Large intestine (tissue), 3 donors: ENCODE results near the gene LIPE. TPM values are rescaled to one million over a fixed set of nuclear protein-coding genes. Genes with fewer than 3 reads are reported as not detected.

Source experiments
- DNase-seq, 2 donors: peaks; one replicate each; pipeline versions ENCODE4 v3.0.0 to v3.0.0-alpha.2; 2013
- H3K27ac ChIP-seq: one replicate; pipeline ENCODE4 v1.5.1; 2013; ENCODE audit warnings: low read length
- H3K27me3 ChIP-seq: 2 replicates; pipeline ENCODE4 v1.6.1; 2013; ENCODE audit warnings: low read length; ENCODE audit not compliant: control insufficient read depth, insufficient read depth
- H3K36me3 ChIP-seq: 2 replicates; pipeline ENCODE4 v1.6.1; 2013; ENCODE audit warnings: low read length; ENCODE audit not compliant: control insufficient read depth, insufficient read depth
- H3K4me1 ChIP-seq: one replicate; pipeline ENCODE4 v1.6.1; 2013; ENCODE audit warnings: low read length; ENCODE audit not compliant: control insufficient read depth, insufficient read depth
- H3K4me3 ChIP-seq: one replicate; pipeline ENCODE4 v1.5.1; 2013; ENCODE audit warnings: low read length
- H3K9me3 ChIP-seq: one replicate; pipeline ENCODE4 v1.6.1; 2013; ENCODE audit warnings: mild to moderate bottlenecking, low read depth, low read length, moderate library complexity; ENCODE audit not compliant: control insufficient read depth
- WGBS: methylation state at CpG from one replicate; pipeline ENCODE4 v1.1.5; 2013; ENCODE audit warnings: low lambda C conversion rate; ENCODE audit not compliant: insufficient coverage; 5-methylcytosine and 5-hydroxymethylcytosine counted together
- polyA plus RNA-seq: library from polyadenylated mRNA; unstranded; fragments of 120-200 nt; gene quantifications from one replicate; pipeline ENCODE4 v1.2.1, GENCODE V29; 2013

LIPE gene
- polyA plus RNA-seq, 1 donor = 13.9 TPM

DNA sequence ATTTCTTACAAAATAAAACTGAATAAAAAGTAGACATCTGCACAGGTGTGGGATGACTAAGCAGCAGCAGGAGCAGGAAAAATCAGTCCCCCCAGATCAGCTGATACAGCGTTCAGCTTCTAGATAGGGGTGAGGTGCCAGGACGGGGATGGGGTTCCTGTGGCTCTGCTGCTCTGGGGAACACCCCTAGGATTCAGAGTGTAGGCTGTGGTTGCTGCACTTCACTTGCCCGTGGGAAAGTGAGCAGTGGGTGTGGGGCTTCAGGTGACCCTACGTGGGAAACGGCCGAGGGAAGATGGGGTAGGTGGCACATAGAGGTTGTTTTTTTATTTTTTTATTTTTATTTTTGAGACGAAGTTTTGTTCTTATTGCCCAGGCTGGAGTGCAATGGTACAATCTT lies 18.8 kb upstream of the LIPE start:
- Histone ChIP-seq H3K36me3 (no peaks in the 10 kb centered on the region), H3K4me1 (peaks cover 41% of the 10 kb centered on the region), H3K27ac (no peak overlapping the region), H3K27me3 (no peaks in the 10 kb centered on the region), H3K9me3 (no peaks in the 10 kb centered on the region), H3K4me3 (no peak overlapping the region)
- no peak for DNase-seq
- 100% methylated on average over 1 of the region's 7 CpGs for WGBS

DNA sequence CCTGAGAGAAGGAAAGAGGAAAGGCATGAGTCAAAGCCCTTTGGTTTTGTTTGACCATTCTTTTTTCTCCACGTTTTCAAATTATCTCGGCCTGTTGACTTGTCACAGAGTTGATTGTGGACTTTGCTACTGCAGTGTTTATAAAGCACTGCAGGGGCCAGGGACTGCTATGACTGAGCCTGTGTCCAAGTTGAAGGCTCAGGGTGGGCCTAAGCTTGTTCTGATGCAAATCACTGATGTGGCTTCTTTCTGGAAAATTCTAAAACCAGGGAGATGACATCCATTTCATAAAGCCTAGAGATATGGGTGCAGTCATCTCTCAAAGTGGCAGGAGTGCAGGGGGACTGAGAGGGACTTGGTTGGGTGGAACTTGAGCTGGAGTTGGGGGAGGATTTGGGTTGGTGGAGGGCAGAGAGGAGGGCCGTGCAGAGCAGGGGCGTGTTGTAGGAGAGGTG lies 16.8 kb upstream of the LIPE start:
- H3K27ac ChIP-seq = peak overlapping the region; percentile 78
- H3K4me1 ChIP-seq = peaks cover 34% of the 10 kb centered on the region
- H3K36me3 ChIP-seq = no peaks in the 10 kb centered on the region
- no peaks in the 10 kb centered on the region for H3K9me3 ChIP-seq
- H3K4me3 ChIP-seq = no peak overlapping the region
- WGBS = no CpG with 5 or more reads among the region's 4 CpGs
- no peaks in the 10 kb centered on the region for H3K27me3 ChIP-seq
- DNase-seq = peak; percentile 61 to 80

DNA sequence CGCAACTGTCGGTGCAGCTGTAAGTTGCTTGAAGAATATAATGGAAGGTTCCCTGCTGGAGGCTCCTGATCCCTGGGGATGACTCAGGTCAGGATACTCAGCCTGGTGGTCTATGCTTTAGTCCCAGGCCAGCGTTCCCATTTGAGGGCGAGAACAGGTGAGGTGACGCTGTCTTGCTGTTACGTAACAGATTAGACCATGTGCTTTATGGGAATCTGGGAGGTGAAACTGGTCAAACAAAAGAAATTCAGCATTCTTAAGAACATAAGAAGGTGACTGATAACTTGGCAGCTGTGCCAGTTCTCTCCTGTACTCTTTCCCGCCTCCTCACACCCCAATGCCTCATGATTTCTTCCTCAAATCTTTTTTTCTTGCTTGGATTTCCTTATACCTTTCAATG lies 15.6 kb upstream of the LIPE start, which contains the start of gene CXCL17:
CXCL17 (minus strand) TSS at position 114 of the 400 bp plus-strand sequence. CDS start 114 bp downstream, outside the sequence.
- H3K27ac ChIP-seq = peak within 1 kb of the TSS; percentile 78
- no peaks in the 10 kb centered on the region for H3K27me3 ChIP-seq
- H3K9me3 ChIP-seq = no peaks in the 10 kb centered on the region
- no peak within 1 kb of the TSS for H3K4me3 ChIP-seq
- H3K36me3 ChIP-seq = no peaks in the 10 kb centered on the region
- no peak for DNase-seq
- peaks cover 34% of the 10 kb centered on the region for H3K4me1 ChIP-seq
- WGBS = 100% methylated on average over 3 of the region's 7 CpGs

DNA sequence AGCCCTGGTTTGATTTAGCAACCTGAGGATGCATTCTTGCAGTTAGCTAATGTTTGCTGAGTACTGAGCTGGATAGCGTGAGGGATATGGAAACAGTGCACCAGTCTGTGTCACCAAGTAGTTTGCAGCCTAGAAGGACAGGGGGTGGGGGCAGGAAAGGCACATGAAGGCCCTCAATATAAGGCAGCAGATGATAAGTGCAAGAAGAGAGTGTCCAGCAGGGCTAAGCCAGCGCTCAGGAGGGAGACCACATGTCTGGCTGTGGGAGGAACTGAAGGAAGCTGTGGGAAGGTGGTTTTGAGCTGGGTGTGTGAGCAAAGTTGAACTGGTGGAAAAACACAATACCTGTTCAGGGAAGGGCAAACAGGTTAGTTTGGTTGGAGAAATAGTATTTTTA lies 13.9 kb upstream of the LIPE start:
- Histone ChIP-seq H3K27me3 (no peaks in the 10 kb centered on the region), H3K4me1 (peaks cover 34% of the 10 kb centered on the region), H3K36me3 (no peaks in the 10 kb centered on the region), H3K27ac (no peak overlapping the region), H3K4me3 (no peak overlapping the region), H3K9me3 (no peaks in the 10 kb centered on the region)
- DNase-seq = peak in 1 of 2 donors; percentile 48
- WGBS = no CpG with 5 or more reads among the region's 2 CpGs

DNA sequence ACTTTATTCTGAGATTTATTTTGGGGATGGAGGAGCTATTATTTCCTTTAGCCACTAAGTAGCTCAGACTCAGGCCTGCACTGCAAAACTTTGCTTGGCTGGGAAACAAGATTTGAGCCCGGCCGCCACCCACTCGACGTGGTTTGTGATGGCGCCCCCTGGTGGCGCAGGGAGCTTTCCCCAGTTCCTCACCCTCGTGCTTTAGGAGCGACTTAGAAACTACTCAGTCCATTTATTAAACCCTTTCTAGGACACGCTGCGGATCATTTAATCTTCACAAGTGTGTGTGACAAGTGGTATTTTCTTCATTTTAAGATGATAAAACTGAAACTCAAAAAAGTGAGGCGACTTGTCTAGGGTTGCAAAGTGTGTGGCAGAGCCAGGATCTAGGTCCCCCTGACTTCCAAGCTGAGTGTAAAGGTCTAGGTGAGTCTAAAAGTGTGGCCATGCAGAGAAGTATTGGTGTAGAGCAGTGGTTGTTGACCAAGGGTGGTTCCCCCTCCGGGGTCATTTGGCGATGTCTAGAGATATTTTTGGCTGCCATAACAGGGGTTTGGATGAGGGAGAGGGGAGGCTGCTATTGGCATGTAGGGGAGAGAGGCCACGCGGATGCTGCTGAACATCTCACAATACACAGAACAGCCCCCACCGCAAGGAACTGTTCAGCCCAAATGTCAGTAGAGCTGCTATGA lies 13.3 kb upstream of the LIPE start:
- WGBS = no CpG with 5 or more reads among the region's 16 CpGs
- peak; percentile 67 to 73 for DNase-seq

DNA sequence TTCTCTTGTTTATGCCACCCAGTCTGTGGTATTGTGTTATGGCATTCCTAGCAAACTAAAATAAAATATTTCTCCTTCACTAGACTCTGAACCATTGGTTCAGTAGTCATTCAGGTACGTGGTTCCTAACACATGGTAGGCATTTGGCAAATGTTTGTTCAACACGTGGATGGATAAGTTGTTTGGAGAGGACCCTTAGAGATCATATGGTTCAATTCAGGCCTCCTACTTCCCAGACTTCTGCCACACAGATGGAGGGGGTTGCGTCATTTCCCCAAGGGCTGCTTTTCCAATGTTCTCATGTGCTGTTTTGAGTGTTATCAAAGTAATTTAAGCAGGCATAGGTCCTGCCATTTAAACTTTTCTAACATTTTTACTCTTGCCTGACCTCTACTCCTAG lies 8.8 kb upstream of the LIPE start:
- no peaks in the 10 kb centered on the region for H3K36me3 ChIP-seq
- peaks cover 18% of the 10 kb centered on the region for H3K4me1 ChIP-seq
- no peak for DNase-seq
- no peaks in the 10 kb centered on the region for H3K27me3 ChIP-seq
- no CpG with 5 or more reads among the region's 3 CpGs for WGBS
- no peak overlapping the region for H3K4me3 ChIP-seq
- no peak overlapping the region for H3K27ac ChIP-seq
- no peaks in the 10 kb centered on the region for H3K9me3 ChIP-seq

More for the DNA sequence above, 13.3 kb upstream of the LIPE start:
- Histone ChIP-seq H3K4me3 (no peak overlapping the region), H3K9me3 (no peaks in the 10 kb centered on the region), H3K36me3 (no peaks in the 10 kb centered on the region), H3K27me3 (no peaks in the 10 kb centered on the region), H3K4me1 (peaks cover 34% of the 10 kb centered on the region), H3K27ac (no peak overlapping the region)

DNA sequence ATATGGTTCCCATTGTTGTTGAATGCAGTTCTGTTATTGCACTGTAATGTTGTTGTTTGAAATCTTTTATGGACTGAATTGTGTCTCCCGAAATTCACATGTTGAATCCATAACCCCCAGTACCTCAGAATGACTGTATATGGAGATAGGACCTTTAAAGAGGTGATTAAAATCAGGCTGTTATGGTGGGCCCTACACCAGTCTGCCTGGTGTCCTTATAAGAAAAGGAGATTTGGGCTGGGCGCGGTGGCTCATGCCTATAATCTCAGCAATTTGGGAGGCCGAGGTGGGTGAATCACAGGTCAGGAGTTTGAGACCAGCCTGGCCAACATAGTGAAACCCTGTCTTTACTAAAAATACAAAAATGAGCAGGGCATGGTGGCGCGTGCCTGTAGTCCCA lies 8.1 kb upstream of the LIPE start:
- H3K9me3 ChIP-seq = no peaks in the 10 kb centered on the region
- no CpG with 5 or more reads among the region's 6 CpGs for WGBS
- no peak for DNase-seq
- H3K4me3 ChIP-seq = no peak overlapping the region
- peaks cover 11% of the 10 kb centered on the region for H3K4me1 ChIP-seq
- no peaks in the 10 kb centered on the region for H3K36me3 ChIP-seq
- H3K27me3 ChIP-seq = no peaks in the 10 kb centered on the region
- no peak overlapping the region for H3K27ac ChIP-seq

DNA sequence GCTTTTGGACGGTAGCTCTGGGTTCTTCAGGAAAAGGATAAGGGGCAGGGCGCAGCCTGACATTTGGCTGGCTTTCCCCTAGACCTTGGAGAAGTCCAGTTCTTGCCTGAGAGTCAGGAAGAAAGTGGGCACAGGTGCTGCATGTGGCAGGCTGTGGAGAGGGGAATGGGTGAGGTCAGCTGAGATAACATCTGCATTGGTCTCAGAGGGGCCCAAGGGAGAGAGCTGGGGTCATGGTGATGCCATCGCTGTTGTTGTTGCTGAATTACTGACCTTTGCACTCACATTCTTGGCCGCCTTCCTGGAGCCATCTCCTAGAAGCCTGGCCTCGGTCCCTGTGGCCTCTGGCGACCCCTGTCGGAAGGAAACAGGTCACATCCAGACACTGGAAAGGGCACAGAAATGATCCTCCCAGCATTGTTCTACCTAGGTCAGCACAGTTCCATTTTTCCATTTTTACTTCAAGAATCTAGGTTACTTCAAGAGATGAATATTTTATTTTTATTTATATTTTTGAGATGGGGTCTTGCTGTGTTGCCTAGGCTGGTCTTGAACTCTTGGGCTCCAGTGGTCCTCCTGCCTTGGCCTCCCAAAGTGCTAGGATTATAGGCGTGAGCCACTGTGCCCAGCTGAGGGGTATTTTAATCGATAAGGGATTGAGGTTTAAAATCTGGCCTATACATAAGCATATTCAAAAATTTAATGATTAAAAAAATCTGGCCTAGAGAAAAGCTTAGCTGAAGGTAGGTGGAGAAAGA lies 6.5 kb upstream of the LIPE start:
- DNase-seq = peak; percentile 90 to 92
- WGBS = 78% methylated on average over 3 of the region's 9 CpGs
- Histone ChIP-seq H3K27me3 (no peaks in the 10 kb centered on the region), H3K36me3 (no peaks in the 10 kb centered on the region), H3K9me3 (no peaks in the 10 kb centered on the region), H3K4me1 (peaks cover 13% of the 10 kb centered on the region), H3K4me3 (no peak overlapping the region), H3K27ac (peak overlapping the region; percentile 82)

DNA sequence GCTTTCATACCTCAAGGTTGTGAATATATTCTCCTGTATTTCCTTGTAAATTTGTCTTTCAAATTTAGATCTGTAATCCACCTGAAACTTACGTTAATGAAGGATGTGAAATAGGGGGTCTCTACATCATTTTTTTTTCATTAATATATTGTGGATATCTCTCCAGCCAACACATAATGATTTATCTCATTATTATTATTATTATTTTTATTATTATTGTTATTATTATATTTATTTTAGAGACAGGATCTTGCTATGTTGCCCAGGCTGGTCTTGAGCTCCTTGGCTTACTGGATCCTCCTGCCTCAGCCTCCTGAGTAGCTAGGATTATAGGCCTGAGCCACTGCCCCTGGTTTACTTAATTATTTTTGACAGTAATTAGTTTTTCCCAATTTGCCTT lies 4.3 kb upstream of the LIPE start:
- WGBS = 100% methylated on average over 1 of the region's 1 CpG
- no peaks in the 10 kb centered on the region for H3K36me3 ChIP-seq

DNA sequence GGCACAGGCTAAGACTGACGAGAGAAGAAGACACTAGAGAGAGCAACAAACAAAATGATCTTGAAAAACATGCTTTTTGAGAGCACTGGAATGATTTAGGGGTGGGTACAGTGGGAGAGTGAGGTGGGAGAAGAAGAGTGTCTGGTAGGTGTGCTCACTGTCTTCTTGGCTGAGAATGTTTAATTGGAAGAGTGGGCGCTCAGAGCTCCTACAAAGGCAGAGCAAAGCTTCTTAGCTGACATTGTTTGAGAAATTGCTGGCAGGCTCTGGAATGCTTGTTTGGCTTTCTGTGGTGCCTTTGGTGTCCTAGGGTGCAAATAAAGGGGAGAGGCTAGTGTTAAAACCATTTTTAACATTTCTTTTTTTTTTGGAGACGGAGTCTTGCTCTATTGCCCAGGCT lies 1.5 kb upstream of the LIPE start:
- H3K27ac ChIP-seq = peak overlapping the region; percentile 59
- 100% methylated on average over 1 of the region's 3 CpGs for WGBS
- H3K9me3 ChIP-seq = peaks cover 7% of the 10 kb centered on the region
- DNase-seq = no peak
- peaks cover 28% of the 10 kb centered on the region for H3K4me1 ChIP-seq
- no peak overlapping the region for H3K4me3 ChIP-seq
- no peaks in the 10 kb centered on the region for H3K27me3 ChIP-seq
- no peaks in the 10 kb centered on the region for H3K36me3 ChIP-seq

More for the DNA sequence above, 4.3 kb upstream of the LIPE start:
- H3K27me3 ChIP-seq = no peaks in the 10 kb centered on the region
- DNase-seq = no peak
- H3K9me3 ChIP-seq = no peaks in the 10 kb centered on the region
- no peak overlapping the region for H3K4me3 ChIP-seq
- H3K27ac ChIP-seq = no peak overlapping the region
- H3K4me1 ChIP-seq = peaks cover 16% of the 10 kb centered on the region
